ENCODE measurements around the gene GALNT16. TPM values are rescaled to one million over a fixed set of nuclear protein-coding genes. Genes with fewer than 3 reads are reported as not detected.

Gene GALNT16
- total RNA-seq, 4 donors from 2014 or later: 8.3 to 11.7 (median 10.7) TPM

- peak; percentile 40 to 50 for DNase-seq (ENCODE audit: low spot score in 2 of 2)
- TF ChIP-seq POLR2A (IDR thresholded peaks at IDR 0.05) (no peak), EP300 (IDR thresholded peaks at IDR 0.05) (peak in 1 of 2 donors; percentile 35)
- H3K27me3 ChIP-seq: no peaks in the 10 kb centered on the region
- H3K4me3 ChIP-seq: no peak overlapping the region
- no peaks in the 10 kb centered on the region for H3K9me3 ChIP-seq
- peaks cover 0 to 8% (median 0%) of the 10 kb centered on the region in 3 donors for H3K36me3 ChIP-seq
- H3K27ac ChIP-seq: peak overlapping the region in 3 of 4 donors; percentile 19 to 68 (median 46)
- peaks cover 0 to 18% (median 0%) of the 10 kb centered on the region in 4 donors for H3K4me1 ChIP-seq
- WGBS, 2 donors: 47 to 66% methylated on average over 6 of the region's 6 CpGs
Observed at GRCh38 chr14:69355607-69356281, 95.8 kb downstream of the GALNT16 start.

DNA sequence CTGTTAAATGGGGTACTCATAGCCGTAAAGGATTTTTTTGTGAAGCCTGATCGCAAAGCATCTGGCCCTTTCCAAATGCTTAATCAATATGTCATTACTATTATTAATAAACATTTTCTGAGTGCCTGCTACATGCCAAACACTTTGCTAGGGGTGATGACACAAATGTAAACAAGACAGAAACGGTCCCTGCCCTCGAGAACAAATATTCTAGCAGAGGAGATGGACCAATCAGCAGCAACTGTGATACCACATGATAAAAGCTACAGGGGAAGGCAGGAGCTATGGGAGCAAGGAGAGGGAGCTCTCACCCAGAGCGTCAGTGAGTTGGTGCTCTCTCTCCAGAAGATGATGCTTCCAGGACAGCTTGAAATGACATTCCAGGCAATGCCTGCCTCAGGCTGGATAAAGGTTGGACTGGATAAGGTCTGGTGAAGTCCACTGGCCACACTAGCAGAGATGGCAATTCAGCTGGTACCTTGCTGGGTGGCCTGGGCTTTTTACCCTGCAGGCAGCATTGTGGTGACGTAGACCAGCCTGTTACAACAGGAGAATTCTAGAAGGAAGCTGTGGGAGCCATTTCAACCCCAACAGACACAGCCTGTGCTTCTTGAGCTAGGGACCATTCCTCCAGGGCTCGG is 97.1 kb downstream of the GALNT16 start:
- Histone ChIP-seq H3K36me3 (peaks cover 0 to 7% (median 0%) of the 10 kb centered on the region in 3 donors), H3K4me3 (no peak overlapping the region), H3K27ac (no peak overlapping the region), H3K27me3 (no peaks in the 10 kb centered on the region), H3K9me3 (no peaks in the 10 kb centered on the region), H3K4me1 (peaks cover 0 to 18% (median 0%) of the 10 kb centered on the region in 4 donors)
- 86 to 87% methylated on average over 7 of the region's 7 CpGs for WGBS, 2 donors
- TF ChIP-seq POLR2A (IDR thresholded peaks at IDR 0.05) (no peak), EP300 (IDR thresholded peaks at IDR 0.05) (no peak)
- TF ChIP-seq, protein P1, sequence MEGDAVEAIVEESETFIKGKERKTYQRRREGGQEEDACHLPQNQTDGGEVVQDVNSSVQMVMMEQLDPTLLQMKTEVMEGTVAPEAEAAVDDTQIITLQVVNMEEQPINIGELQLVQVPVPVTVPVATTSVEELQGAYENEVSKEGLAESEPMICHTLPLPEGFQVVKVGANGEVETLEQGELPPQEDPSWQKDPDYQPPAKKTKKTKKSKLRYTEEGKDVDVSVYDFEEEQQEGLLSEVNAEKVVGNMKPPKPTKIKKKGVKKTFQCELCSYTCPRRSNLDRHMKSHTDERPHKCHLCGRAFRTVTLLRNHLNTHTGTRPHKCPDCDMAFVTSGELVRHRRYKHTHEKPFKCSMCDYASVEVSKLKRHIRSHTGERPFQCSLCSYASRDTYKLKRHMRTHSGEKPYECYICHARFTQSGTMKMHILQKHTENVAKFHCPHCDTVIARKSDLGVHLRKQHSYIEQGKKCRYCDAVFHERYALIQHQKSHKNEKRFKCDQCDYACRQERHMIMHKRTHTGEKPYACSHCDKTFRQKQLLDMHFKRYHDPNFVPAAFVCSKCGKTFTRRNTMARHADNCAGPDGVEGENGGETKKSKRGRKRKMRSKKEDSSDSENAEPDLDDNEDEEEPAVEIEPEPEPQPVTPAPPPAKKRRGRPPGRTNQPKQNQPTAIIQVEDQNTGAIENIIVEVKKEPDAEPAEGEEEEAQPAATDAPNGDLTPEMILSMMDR (IDR thresholded peaks at IDR 0.05): no peak
- no peak for DNase-seq (ENCODE audit: low spot score in 2 of 2)

DNA sequence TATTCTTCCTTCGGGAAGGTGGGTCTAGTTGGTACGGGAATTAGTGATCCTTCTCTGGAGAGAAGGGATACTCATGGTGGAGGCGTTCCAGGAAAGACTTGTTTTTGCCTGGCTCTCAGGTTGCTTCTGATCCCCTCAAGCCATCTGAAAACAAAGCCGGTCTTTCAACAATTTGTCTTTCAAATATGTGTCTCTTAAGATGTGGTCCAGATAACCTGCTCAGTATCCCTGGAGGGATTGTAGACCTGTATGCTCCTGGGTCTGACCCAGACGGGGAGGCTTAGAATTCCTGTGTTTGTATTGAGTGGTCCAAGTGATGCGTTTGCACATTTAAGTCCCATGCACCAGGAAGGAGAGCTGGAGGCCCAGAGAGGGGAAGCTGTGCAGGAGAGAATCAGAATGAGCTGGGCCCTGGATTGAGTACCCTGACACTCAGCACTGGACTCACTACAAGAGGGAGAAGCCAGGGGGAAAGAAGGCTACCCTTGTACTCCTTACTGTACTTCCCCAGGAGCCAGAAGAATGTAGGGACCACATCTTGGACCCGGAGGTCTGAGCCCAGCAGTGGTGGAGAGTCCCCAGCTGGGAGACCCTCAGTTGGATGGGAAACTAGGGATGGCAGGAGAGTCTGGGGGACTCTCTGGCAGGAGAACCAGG is 97.7 kb downstream of the GALNT16 start:
- H3K4me3 ChIP-seq: no peak overlapping the region
- no peaks in the 10 kb centered on the region for H3K9me3 ChIP-seq
- TF ChIP-seq POLR2A (IDR thresholded peaks at IDR 0.05): no peak
- no peak for TF ChIP-seq EP300 (IDR thresholded peaks at IDR 0.05)
- TF ChIP-seq, protein P1 (IDR thresholded peaks at IDR 0.05): no peak
- no peaks in the 10 kb centered on the region for H3K27me3 ChIP-seq
- no peak overlapping the region for H3K27ac ChIP-seq
- H3K4me1 ChIP-seq: peaks cover 0 to 18% (median 0%) of the 10 kb centered on the region in 4 donors
- H3K36me3 ChIP-seq: peaks cover 0 to under 1% (median 0%) of the 10 kb centered on the region in 3 donors
- WGBS, 2 donors: 79 to 82% methylated on average over 7 of the region's 7 CpGs
- no peak for DNase-seq (ENCODE audit: low spot score in 2 of 2)

- Histone ChIP-seq H3K4me1 (peaks cover 0 to 18% (median 0%) of the 10 kb centered on the region in 4 donors), H3K27ac (no peak overlapping the region), H3K9me3 (no peaks in the 10 kb centered on the region), H3K36me3 (no peaks in the 10 kb centered on the region), H3K27me3 (no peaks in the 10 kb centered on the region), H3K4me3 (no peak overlapping the region)
- 62 to 64% methylated on average over 10 to 11 of the region's 12 CpGs for WGBS, 2 donors
- no peak for TF ChIP-seq EP300 (IDR thresholded peaks at IDR 0.05)
- TF ChIP-seq, protein P1 (IDR thresholded peaks at IDR 0.05): no peak
- no peak for TF ChIP-seq POLR2A (IDR thresholded peaks at IDR 0.05)
- DNase-seq (ENCODE audit: low spot score in 2 of 2): no peak
Observed at GRCh38 chr14:69358233-69358963, 98.4 kb downstream of the GALNT16 start.

DNA sequence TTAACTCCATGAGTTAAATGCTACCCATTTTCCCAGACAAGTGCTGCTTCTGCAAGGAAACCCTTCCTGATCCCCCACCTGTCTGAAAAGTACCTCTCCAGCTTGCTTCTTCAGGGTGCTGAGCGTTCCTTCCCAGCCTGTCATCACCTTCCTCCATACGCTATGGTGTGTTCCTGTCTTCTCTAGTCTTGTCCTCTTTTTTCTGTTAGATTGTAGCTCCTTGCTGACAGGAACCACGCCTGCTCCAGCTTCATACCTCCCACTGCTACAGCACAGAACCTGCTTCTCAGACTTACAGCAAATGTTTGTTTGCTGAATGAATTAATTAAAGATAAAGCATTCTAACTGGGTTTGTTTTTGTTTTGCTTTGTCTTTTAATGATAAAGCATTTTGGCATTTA is 99.0 kb downstream of the GALNT16 start:
- H3K27me3 ChIP-seq: no peaks in the 10 kb centered on the region
- H3K36me3 ChIP-seq: no peaks in the 10 kb centered on the region
- H3K9me3 ChIP-seq: no peaks in the 10 kb centered on the region
- H3K4me3 ChIP-seq: no peak overlapping the region
- H3K27ac ChIP-seq: no peak overlapping the region
- peaks cover 0 to 20% (median 2%) of the 10 kb centered on the region in 4 donors for H3K4me1 ChIP-seq
- DNase-seq (ENCODE audit: low spot score in 2 of 2): no peak
- TF ChIP-seq POLR2A (IDR thresholded peaks at IDR 0.05) (no peak), EP300 (IDR thresholded peaks at IDR 0.05) (no peak)
- TF ChIP-seq, protein P1 (IDR thresholded peaks at IDR 0.05): no peak
- 85 to 96% methylated on average over 3 of the region's 3 CpGs for WGBS, 2 donors

All from tibial nerve (tissue), 4 donors.